ENCODE results near the gene CACNA1D. TPM values are rescaled to one million over a fixed set of nuclear protein-coding genes. Genes with fewer than 3 reads are reported as not detected.

CACNA1D gene
- total and polyA plus RNA-seq, 9 of the 15 experiments (the other 6 are each of a cell fraction or from before 2014, with no cell fraction given), result 0.29 TPM; not detected in 8

DNA sequence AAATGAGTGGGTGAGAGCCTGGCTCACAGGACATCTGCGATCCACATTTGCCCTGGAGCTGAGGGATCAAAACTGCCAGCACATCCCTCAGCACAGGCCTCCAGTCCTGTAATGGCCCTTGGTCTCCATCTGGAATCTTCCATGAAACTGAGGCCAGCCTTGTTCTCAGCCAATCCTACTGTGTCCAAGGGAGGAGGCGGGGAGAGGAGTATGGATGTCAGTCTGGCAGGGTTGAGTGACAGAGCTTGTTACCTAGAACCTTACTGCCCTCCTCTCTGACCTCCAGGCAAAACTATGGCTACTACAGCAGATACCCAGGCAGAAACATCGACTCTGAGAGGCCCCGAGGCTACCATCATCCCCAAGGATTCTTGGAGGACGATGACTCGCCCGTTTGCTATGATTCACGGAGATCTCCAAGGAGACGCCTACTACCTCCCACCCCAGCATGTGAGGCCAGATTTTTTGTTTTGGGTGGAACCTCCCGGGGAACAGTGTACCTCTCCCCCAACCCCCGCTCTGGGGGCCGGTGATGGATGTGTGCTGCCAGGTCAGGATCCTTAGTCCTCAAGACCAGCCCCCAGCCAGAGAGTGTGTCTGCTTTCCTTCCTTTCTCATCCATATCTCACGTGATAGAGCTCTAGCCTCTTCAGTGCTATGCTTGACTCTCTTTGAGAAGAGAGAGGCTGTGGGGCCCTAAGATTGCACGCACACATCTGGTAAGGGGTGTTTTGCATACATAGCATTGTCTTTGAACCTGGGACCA, 310.5 kb downstream of the CACNA1D start (continued):
- no peak for TF ChIP-seq ZNF398 (CRISPR knock-in tag; IDR thresholded peaks at IDR 0.05)
- TF ChIP-seq, protein P1, sequence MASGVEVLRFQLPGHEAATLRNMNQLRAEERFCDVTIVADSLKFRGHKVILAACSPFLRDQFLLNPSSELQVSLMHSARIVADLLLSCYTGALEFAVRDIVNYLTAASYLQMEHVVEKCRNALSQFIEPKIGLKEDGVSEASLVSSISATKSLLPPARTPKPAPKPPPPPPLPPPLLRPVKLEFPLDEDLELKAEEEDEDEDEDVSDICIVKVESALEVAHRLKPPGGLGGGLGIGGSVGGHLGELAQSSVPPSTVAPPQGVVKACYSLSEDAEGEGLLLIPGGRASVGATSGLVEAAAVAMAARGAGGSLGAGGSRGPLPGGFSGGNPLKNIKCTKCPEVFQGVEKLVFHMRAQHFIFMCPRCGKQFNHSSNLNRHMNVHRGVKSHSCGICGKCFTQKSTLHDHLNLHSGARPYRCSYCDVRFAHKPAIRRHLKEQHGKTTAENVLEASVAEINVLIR (CRISPR knock-in tag; IDR thresholded peaks at IDR 0.05), result no peak
- no peak for TF ChIP-seq MEF2A (IDR thresholded peaks at IDR 0.05; ENCODE audit: control insufficient read depth, low read depth, low read length)
- TF ChIP-seq TCFL5 (CRISPR knock-in tag; conservative IDR thresholded peaks at IDR 0.05), result no peak
- TF ChIP-seq SPI1 (IDR thresholded peaks at IDR 0.05; ENCODE audit: borderline replicate concordance, low read depth, low read length), result no peak
- TF ChIP-seq CBFA2T3 (IDR thresholded peaks at IDR 0.05), result no peak
- TF ChIP-seq, protein P2, sequence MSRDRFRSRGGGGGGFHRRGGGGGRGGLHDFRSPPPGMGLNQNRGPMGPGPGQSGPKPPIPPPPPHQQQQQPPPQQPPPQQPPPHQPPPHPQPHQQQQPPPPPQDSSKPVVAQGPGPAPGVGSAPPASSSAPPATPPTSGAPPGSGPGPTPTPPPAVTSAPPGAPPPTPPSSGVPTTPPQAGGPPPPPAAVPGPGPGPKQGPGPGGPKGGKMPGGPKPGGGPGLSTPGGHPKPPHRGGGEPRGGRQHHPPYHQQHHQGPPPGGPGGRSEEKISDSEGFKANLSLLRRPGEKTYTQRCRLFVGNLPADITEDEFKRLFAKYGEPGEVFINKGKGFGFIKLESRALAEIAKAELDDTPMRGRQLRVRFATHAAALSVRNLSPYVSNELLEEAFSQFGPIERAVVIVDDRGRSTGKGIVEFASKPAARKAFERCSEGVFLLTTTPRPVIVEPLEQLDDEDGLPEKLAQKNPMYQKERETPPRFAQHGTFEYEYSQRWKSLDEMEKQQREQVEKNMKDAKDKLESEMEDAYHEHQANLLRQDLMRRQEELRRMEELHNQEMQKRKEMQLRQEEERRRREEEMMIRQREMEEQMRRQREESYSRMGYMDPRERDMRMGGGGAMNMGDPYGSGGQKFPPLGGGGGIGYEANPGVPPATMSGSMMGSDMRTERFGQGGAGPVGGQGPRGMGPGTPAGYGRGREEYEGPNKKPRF (IDR thresholded peaks at IDR 0.05; ENCODE audit: low read depth, low read length), result no peak

All from K562 (cell line).